HepG2 (cell line): ENCODE results near the gene PRRT1B. TPM values are rescaled to one million over a fixed set of nuclear protein-coding genes. Genes with fewer than 3 reads are reported as not detected.

Experiments
- BCL6 ChIP-seq: IDR thresholded peaks from 2 replicates; pipeline ENCODE4 v1.6.1; 2016; ENCODE audit warnings: missing genetic modification reagents, missing compliant biosample characterization
- REL ChIP-seq: sonication (generic); formaldehyde crosslinking; conservative IDR thresholded peaks from 2 replicates; pipeline ENCODE4 v1.8.0; 2022; ENCODE audit warnings: mild to moderate bottlenecking, missing genetic modification reagents, moderate library complexity
- SRSF1 ChIP-seq: fragments of 200-400 bp; formaldehyde crosslinking; optimal IDR thresholded peaks from 2 replicates; pipeline ENCODE3; 2017; ENCODE audit warnings: mild to moderate bottlenecking, low read depth, low read length, moderate library complexity
- ZNF430 ChIP-seq: sonication (generic); formaldehyde crosslinking; IDR thresholded peaks from 2 replicates; pipeline ENCODE4 v1.9.0; 2021; ENCODE audit warnings: mild to moderate bottlenecking, missing genetic modification reagents
- polyA plus RNA-seq, 8 experiments: library from polyadenylated mRNA; depleted of rRNA in 3 of 8; stranded (reverse) in 7 of 8; unstranded in 1 of 8; fragments of >200 nt; fragmentation: Illumina TruSeq in 4 of 8; extraction: Trizol in 4 of 8; gene quantifications; 2 replicates each; pipeline versions ENCODE4 v1.2.1 to v1.2.3, GENCODE V29; 2011 to 2016; ENCODE audit warnings: low read depth in 4 of 8, missing spikeins in 1 of 8, mixed read lengths in 1 of 8; ENCODE audit not compliant: insufficient read depth in 1 of 8
- total RNA-seq, 5 experiments: library from RNA; depleted of rRNA; stranded (reverse); fragments of >200 nt; fragmentation: Illumina TruSeq; extraction: Trizol; gene quantifications; 2 replicates each; pipeline ENCODE4 v1.2.3, GENCODE V29; 2016; ENCODE audit warnings: low read depth in 1 of 5
- TF ChIP-seq, protein P1 (sequence below): IDR thresholded peaks from 2 replicates; pipeline ENCODE4 v1.6.1; 2016; ENCODE audit warnings: mild to moderate bottlenecking
- TF ChIP-seq, protein P2 (sequence below), 2 experiments: fragments of 450-650 bp in 1 of 2; sonication (generic) in 1 of 2; formaldehyde crosslinking; IDR thresholded peaks; 2 replicates each; pipeline versions ENCODE4 v1.5.0 to v1.8.0; 2020 to 2022; ENCODE audit warnings: mild to moderate bottlenecking in 1 of 2, missing genetic modification reagents in 1 of 2
- TF ChIP-seq, protein P3 (sequence below): sonication (generic); formaldehyde crosslinking; conservative IDR thresholded peaks from 2 replicates; pipeline ENCODE4 v1.4.0; 2020; ENCODE audit warnings: mild to moderate bottlenecking, missing genetic modification reagents, moderate library complexity
- TF ChIP-seq, protein P4 (sequence below): sonication (generic); formaldehyde crosslinking; IDR thresholded peaks from 2 replicates; pipeline ENCODE4 v1.8.0; 2022; ENCODE audit warnings: mild to moderate bottlenecking, missing genetic modification reagents, moderate library complexity
- TF ChIP-seq, protein P5 (sequence below): sonication (generic); formaldehyde crosslinking; IDR thresholded peaks from 2 replicates; pipeline ENCODE4 v1.5.0; 2020; ENCODE audit warnings: mild to moderate bottlenecking, missing genetic modification reagents, borderline replicate concordance

The PRRT1B gene
- total and polyA plus RNA-seq, 2 of the 13 experiments (the other 11 are each of a cell fraction or from before 2014, with no cell fraction given) = not detected

DNA sequence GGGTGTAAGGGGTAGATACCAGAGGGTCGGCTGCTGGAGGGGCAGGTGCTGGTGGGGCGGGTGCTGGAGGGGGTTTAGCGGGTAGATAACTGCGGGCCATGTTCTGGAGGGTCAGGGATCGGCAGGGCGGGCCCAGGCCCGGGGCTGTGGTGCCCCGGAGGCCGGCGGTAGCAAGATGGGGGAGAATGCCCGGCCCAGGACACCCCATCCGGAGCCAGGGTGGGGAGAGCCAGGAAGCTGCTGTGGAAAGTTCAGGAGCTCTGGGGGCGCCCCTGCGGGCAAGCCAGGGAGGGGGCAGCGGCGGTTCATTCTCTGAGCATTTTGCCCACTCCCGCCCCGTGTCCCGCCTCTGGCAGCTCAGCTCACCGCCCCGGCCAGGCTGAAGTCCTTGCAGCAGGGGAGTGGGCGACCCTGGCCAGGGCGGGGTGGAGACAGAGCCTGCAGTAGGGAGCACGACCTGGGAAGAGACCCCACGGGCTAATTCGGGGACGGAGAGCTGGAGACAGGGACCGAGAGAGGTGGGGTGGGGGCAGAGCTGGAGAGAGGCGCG is 538 bp downstream of the PRRT1B start (continued):
- TF ChIP-seq, protein P1, sequence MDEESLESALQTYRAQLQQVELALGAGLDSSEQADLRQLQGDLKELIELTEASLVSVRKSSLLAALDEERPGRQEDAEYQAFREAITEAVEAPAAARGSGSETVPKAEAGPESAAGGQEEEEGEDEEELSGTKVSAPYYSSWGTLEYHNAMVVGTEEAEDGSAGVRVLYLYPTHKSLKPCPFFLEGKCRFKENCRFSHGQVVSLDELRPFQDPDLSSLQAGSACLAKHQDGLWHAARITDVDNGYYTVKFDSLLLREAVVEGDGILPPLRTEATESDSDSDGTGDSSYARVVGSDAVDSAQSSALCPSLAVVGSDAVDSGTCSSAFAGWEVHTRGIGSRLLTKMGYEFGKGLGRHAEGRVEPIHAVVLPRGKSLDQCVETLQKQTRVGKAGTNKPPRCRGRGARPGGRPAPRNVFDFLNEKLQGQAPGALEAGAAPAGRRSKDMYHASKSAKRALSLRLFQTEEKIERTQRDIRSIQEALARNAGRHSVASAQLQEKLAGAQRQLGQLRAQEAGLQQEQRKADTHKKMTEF (CRISPR knock-in tag) = no peak
- TF ChIP-seq ZNF430 (CRISPR knock-in tag) (0 out of 2 replicates have a peak, but pooled peaks have one; percentile 12), REL (CRISPR knock-in tag) (no peak), BCL6 (CRISPR knock-in tag) (no peak), SRSF1 (no peak)
- TF ChIP-seq, protein P2, sequence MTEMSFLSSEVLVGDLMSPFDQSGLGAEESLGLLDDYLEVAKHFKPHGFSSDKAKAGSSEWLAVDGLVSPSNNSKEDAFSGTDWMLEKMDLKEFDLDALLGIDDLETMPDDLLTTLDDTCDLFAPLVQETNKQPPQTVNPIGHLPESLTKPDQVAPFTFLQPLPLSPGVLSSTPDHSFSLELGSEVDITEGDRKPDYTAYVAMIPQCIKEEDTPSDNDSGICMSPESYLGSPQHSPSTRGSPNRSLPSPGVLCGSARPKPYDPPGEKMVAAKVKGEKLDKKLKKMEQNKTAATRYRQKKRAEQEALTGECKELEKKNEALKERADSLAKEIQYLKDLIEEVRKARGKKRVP (CRISPR knock-in tag; IDR thresholded peaks at IDR 0.05) = no peak
- TF ChIP-seq, protein P3, sequence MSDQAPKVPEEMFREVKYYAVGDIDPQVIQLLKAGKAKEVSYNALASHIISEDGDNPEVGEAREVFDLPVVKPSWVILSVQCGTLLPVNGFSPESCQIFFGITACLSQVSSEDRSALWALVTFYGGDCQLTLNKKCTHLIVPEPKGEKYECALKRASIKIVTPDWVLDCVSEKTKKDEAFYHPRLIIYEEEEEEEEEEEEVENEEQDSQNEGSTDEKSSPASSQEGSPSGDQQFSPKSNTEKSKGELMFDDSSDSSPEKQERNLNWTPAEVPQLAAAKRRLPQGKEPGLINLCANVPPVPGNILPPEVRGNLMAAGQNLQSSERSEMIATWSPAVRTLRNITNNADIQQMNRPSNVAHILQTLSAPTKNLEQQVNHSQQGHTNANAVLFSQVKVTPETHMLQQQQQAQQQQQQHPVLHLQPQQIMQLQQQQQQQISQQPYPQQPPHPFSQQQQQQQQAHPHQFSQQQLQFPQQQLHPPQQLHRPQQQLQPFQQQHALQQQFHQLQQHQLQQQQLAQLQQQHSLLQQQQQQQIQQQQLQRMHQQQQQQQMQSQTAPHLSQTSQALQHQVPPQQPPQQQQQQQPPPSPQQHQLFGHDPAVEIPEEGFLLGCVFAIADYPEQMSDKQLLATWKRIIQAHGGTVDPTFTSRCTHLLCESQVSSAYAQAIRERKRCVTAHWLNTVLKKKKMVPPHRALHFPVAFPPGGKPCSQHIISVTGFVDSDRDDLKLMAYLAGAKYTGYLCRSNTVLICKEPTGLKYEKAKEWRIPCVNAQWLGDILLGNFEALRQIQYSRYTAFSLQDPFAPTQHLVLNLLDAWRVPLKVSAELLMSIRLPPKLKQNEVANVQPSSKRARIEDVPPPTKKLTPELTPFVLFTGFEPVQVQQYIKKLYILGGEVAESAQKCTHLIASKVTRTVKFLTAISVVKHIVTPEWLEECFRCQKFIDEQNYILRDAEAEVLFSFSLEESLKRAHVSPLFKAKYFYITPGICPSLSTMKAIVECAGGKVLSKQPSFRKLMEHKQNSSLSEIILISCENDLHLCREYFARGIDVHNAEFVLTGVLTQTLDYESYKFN (CRISPR knock-in tag) = no peak
- TF ChIP-seq, protein P4, sequence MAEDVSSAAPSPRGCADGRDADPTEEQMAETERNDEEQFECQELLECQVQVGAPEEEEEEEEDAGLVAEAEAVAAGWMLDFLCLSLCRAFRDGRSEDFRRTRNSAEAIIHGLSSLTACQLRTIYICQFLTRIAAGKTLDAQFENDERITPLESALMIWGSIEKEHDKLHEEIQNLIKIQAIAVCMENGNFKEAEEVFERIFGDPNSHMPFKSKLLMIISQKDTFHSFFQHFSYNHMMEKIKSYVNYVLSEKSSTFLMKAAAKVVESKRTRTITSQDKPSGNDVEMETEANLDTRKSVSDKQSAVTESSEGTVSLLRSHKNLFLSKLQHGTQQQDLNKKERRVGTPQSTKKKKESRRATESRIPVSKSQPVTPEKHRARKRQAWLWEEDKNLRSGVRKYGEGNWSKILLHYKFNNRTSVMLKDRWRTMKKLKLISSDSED (CRISPR knock-in tag) = no peak
- TF ChIP-seq, protein P5, sequence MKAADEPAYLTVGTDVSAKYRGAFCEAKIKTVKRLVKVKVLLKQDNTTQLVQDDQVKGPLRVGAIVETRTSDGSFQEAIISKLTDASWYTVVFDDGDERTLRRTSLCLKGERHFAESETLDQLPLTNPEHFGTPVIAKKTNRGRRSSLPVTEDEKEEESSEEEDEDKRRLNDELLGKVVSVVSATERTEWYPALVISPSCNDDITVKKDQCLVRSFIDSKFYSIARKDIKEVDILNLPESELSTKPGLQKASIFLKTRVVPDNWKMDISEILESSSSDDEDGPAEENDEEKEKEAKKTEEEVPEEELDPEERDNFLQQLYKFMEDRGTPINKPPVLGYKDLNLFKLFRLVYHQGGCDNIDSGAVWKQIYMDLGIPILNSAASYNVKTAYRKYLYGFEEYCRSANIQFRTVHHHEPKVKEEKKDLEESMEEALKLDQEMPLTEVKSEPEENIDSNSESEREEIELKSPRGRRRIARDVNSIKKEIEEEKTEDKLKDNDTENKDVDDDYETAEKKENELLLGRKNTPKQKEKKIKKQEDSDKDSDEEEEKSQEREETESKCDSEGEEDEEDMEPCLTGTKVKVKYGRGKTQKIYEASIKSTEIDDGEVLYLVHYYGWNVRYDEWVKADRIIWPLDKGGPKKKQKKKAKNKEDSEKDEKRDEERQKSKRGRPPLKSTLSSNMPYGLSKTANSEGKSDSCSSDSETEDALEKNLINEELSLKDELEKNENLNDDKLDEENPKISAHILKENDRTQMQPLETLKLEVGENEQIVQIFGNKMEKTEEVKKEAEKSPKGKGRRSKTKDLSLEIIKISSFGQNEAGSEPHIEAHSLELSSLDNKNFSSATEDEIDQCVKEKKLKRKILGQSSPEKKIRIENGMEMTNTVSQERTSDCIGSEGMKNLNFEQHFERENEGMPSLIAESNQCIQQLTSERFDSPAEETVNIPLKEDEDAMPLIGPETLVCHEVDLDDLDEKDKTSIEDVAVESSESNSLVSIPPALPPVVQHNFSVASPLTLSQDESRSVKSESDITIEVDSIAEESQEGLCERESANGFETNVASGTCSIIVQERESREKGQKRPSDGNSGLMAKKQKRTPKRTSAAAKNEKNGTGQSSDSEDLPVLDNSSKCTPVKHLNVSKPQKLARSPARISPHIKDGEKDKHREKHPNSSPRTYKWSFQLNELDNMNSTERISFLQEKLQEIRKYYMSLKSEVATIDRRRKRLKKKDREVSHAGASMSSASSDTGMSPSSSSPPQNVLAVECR = no peak
